CD4-positive, alpha-beta T cell treated with Interleukin-1 beta for 1 hour (primary cell): ENCODE measurements around the gene PLXDC2.

Source experiments
- DNase-seq, 2 donors: peaks; one replicate each; pipeline ENCODE4 v3.0.0-alpha.2; 2020 to 2022

Gene PLXDC2

GRCh38 chr10:20289070-20289828 is 473.0 kb downstream of the PLXDC2 start:
- DNase-seq: no peak

GRCh38 chr10:20298417-20298816 is 482.2 kb downstream of the PLXDC2 start:
- DNase-seq: no peak

- no peak for DNase-seq
Measured at GRCh38 chr10:20299034-20299736, 483.0 kb downstream of the PLXDC2 start.

GRCh38 chr10:20300735-20301134 is 484.5 kb downstream of the PLXDC2 start:
- no peak for DNase-seq

- no peak for DNase-seq
Measured at GRCh38 chr10:20302033-20302432, 485.8 kb downstream of the PLXDC2 start.

- DNase-seq: no peak
Measured at GRCh38 chr10:20303453-20304152, 487.4 kb downstream of the PLXDC2 start.

- no peak for DNase-seq
Measured at GRCh38 chr10:20313665-20314064, 497.4 kb downstream of the PLXDC2 start.

GRCh38 chr10:20314431-20314830 is 498.2 kb downstream of the PLXDC2 start:
- no peak for DNase-seq

- DNase-seq: no peak
Measured at GRCh38 chr10:20327954-20328353, 511.7 kb downstream of the PLXDC2 start.

GRCh38 chr10:20330246-20330645 is 514.0 kb downstream of the PLXDC2 start:
- DNase-seq: no peak

- no peak for DNase-seq
Measured at GRCh38 chr10:20334559-20334958, 518.3 kb downstream of the PLXDC2 start.
